LNCaP clone FGC (cell line): ENCODE results near the gene PRLH.

Source experiments
- DNase-seq: peaks from one replicate; pipeline ENCODE4 v3.0.0-alpha.2; 2011; ENCODE audit warnings: low read depth
- H3K4me3 ChIP-seq: 2 replicates; pipeline ENCODE4 v1.5.1; 2011; ENCODE audit warnings: mild to moderate bottlenecking, low read depth, low read length, control low read depth
- TF ChIP-seq, protein P1 (sequence below): IDR thresholded peaks from 2 replicates; pipeline ENCODE4 v1.5.1; 2012; ENCODE audit warnings: mild to moderate bottlenecking; ENCODE audit not compliant: control insufficient read depth, insufficient read depth; ENCODE audit errors: extremely low read depth

The PRLH gene

DNA sequence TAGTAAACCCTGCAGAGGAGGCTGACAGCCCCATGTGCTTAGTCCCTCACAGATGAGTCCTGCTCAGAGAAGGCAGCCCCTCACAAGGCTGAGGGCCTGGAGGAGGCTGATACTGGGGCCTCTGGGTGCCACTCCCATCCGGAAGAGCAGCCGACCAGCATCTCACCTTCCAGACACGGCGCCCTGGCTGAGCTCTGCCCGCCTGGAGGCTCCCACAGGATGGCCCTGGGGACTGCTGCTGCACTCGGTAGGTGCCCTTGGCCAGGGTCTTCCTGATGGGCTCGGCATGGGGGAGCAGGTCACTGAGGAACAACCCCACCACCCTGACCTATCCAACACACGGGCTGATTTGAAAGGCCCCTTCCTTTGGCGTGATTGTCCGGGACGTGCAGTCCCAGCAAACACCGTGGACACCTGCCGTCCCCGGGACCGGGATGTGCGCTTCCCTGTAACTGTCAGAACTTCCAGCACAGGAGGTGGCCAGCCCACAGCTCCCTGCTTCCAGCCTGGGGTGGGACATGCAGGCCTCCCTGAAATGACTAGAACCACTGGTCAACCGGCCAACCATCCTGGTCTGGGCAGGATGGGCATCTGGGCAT is 40.7 kb upstream of the PRLH start:
- TF ChIP-seq, protein P1, sequence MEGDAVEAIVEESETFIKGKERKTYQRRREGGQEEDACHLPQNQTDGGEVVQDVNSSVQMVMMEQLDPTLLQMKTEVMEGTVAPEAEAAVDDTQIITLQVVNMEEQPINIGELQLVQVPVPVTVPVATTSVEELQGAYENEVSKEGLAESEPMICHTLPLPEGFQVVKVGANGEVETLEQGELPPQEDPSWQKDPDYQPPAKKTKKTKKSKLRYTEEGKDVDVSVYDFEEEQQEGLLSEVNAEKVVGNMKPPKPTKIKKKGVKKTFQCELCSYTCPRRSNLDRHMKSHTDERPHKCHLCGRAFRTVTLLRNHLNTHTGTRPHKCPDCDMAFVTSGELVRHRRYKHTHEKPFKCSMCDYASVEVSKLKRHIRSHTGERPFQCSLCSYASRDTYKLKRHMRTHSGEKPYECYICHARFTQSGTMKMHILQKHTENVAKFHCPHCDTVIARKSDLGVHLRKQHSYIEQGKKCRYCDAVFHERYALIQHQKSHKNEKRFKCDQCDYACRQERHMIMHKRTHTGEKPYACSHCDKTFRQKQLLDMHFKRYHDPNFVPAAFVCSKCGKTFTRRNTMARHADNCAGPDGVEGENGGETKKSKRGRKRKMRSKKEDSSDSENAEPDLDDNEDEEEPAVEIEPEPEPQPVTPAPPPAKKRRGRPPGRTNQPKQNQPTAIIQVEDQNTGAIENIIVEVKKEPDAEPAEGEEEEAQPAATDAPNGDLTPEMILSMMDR: no peak
- DNase-seq: no peak
- H3K4me3 ChIP-seq: no peak overlapping the region

DNA sequence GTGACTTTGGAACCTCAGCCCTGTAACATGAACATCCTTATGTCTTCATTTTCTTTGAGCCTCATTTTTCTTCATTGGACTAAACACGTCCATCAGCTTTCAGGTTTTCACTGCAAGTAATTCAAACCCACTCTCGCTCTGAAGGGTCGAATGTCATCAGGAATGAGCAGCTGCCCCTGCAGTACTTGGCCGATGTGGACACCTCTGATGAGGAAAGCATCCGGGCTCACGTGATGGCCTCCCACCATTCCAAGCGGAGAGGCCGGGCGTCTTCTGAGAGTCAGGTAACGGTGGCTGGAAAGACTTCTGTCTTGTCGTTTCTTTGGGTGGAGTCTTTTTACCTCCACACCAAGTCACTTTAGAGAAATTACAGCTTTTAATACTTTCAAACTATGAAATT is 39.1 kb upstream of the PRLH start:
- TF ChIP-seq, protein P1: no peak
- H3K4me3 ChIP-seq: no peak overlapping the region
- DNase-seq: no peak

DNA sequence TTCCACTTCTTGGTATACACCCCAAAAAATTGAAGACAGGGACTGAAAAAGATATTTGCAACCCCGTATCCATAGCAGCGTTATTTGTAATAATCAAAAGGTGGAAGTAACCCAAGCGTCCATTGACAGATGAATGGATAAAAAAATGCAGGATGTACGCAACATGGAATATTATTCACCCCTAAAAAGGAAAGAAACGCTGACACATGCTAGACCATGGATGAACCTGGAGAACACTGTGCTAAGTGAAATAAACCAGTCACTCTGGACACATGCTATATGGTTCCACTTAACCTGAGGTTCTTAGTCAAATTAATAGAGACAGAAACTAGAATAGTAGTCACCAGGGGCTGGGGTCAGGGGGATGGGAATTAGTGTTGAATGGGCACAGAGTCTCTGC is 38.6 kb upstream of the PRLH start:
- TF ChIP-seq, protein P1: no peak
- no peak overlapping the region for H3K4me3 ChIP-seq
- DNase-seq: no peak

DNA sequence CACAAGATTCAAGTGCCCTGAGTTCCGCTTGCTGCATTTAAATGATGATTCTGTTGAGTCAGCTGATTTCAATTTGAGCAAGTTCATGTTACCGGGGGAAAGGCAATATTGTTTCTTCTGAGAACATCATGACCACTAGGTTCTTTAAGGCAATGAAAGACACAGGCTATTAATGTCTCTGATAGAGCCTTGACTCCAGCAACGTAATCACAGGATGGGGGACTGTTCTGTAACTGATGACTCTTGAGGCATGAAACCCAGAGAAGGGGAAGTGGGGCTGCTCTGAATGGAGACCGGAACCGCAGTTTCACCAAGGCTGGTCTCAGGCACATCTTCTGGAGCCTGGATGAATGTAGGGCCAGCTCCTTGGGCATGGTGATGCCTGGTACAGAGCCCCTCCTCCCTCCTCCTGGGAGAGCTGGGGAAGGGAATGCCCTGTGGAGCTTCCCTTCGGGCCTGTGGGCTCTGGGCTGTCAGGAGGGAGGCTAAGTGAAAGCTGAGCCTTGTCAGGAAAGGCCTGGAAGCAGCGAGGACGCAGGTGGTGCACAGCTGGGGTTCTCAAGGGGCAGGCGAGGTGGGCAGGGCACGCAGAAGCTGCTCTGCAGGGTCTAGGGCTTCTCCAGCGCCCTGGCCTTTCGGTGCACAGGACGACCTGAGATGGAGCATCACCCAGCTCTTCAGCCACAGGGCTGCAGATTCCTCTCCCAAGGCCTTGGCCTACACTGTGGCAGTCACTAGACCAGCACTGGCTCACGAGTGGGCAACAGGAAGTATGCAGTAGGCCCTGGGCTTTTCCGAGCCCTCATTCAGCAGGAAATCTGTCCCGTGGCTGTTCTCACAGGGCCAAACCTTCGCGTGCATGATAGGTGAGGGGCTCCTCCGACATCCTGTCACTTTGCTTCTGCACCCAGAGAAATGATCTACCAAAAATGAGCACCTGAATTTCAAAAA is 36.6 kb upstream of the PRLH start:
- no peak for DNase-seq
- no peak overlapping the region for H3K4me3 ChIP-seq
- TF ChIP-seq, protein P1: no peak

DNA sequence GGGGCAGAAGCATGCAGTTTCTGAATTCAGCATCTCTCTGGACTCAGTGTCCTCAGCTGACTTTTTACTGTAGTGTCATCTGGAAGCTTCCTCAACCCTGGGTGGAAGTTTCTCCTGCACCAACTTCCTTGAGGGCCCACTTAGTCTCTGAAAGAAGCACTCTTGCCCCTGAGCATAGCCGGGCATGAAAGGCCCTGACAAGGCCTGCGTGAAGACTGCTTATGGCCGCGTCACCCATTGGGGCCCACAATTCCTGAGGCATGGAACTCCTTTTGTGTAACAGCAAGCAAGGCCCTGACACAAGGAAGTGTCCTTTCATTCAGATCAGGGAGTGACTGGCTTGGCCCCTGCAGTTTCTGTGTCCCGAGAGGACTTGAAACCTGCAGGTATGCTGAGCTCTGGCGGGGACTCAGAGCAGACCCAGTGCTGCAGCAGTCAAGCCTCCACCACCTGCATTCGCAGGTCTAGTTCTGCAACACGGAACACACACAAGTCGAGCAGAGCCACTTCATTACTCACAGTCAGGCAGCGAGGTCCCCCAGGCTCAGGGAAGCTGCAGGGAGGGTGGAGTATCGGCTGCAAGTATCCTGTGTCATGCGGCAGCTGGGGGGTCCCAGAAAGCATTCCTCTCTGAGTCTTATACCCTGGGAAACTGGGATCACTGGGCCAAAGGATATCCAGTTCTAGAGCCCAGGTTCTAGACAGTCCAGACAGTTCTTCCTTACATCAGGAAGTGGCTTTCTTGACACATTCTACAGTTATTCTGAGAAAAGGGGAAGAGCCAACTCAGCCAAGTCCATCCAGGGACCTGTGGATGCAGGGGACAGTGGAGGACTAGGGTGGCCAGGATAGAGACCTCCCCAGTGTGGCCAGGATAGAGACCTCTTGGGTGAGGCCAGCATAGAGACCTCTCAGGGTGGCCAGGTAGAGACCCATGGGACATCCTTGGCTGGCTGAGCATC is 35.6 kb upstream of the PRLH start:
- no peak overlapping the region for H3K4me3 ChIP-seq
- TF ChIP-seq, protein P1: no peak
- DNase-seq: no peak

DNA sequence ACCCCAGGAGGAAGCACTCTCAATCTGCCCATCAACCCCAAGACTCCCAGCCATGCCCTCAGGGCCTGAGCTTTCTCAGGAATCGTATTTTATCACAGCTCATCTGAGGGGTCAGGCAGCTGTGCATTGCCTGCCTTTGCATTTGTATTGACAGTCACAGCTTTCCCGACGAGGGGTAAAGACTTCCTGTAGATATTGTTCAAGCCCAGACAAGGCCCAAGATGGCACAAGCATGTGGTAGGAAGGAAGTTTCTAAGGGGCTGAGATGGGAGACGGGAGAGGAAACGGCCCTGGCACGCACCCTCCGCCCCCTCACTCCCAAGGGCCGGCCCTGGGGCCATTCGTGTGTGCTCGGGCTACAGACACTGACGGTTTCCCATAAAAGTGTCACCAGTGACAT is 34.2 kb upstream of the PRLH start:
- DNase-seq: no peak
- TF ChIP-seq, protein P1: no peak
- H3K4me3 ChIP-seq: no peak overlapping the region
